Glomerular visceral epithelial cell (primary cell): Measurements from ENCODE around the gene OCA2.

Experiments
- DNase-seq: peaks from one replicate; pipeline ENCODE4 v3.0.0-alpha.2; 2016; ENCODE audit errors: extremely low spot score

Gene OCA2

DNA sequence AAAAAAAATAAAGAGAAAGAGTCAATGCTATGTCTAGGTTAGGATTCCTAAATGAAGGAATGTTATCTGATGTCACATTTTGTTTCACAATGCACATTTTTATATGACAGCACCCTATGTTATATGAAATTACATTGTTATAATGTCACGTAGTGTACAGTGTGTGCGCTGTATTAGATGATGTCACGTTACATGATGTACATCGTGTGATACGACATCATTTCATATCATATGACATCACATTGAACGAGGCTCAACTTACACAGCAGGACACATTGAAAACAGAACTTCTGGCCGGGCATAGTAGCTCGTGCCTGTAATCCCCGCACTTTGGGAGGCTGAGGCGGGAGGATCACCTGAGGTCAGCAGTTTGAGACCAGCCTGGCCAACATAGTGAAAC is 150.0 kb downstream of the OCA2 start:
- DNase-seq = no peak

DNA sequence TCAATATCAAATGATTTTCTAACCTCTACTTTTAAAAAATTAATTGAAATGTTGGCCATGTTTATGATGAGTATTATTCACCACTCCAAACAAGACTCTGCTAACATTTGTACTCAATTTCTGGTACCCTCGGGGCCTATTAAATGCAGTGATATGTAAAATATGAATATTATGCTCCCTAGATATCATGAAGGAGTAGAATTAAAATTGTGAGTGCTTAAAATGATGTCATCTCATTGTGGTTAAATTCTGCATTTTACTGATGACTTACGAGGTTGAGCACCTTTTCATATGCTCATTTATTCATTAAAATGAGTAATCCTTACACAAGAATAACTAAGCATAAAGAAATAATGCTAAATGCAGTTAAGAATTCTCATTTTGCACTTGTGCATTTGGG is 159.9 kb downstream of the OCA2 start:
- no peak for DNase-seq

DNA sequence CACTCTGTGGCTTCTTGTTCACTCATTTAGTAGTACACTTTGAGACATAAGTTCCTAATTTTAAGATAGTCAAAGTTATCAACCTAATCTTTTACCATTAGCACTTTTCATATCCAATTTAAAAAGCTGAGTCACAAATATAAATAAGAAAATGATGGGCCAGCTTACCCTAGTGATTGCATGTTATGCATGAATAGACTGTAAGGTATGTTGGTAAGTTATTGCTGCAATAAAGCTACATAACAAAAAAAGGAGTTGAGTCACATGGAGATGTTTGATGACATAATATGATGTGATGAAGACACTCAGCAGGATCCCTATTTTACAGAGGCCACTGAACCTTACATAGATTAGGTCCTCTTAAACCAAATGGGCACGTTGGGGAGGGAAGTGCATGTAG is 161.3 kb downstream of the OCA2 start:
- no peak for DNase-seq

DNA sequence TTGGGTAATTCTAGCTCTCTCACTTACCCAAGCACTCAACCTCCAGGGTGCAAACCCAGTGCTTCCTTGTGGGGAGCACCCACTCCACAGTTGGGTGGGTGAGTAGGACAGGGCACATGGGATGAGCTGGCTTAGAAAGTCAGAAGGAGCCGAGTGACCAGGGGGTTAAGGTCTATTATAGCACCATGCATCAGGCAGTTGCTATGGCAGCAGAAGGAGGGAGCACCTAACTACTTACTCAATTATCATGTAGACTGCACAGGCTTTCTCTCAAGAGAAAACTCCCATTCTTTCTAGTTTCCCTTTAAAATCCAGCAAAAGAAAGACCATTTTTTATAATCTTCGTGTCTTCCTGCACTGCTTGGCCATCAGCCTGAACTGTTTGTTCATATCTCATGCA is 163.0 kb downstream of the OCA2 start:
- DNase-seq = no peak

DNA sequence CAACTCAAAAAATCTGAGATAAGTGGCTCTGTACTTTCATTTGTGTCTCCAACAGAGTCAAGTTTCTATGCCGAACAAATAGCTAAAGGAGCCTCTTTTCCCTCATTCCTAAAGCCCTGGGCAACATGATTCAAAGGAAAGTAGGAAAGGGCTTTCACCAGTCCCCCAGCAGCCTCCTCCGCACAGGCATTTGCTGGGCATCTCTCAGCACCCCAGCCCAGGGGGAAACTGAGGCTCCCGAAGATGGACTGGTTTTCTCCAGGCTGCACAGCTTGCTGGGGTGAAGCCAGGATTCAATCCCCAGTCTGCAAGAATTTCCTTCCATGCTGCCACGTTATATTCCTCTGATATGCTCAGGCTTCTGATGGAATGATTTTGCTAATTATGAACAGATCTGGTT is 163.8 kb downstream of the OCA2 start:
- no peak for DNase-seq

DNA sequence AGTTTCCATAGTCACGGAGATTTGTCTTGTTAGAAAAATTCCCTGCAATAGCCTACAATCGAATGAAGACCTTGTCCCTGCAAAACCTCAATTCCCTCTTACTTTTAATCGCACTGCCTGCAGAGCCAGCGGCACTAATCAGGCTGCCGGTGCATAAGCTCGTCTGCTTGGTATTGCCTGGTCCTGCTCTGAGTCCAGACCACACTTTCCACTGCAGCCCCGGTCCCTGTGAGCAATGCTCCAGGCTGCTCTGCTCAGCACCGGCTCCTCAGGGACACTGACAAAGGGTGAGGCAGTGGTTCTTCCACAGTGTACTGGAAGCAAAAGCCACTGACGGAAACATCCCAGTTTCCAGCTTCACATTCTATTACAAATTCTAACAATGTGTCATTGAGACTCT is 164.3 kb downstream of the OCA2 start:
- DNase-seq = no peak

DNA sequence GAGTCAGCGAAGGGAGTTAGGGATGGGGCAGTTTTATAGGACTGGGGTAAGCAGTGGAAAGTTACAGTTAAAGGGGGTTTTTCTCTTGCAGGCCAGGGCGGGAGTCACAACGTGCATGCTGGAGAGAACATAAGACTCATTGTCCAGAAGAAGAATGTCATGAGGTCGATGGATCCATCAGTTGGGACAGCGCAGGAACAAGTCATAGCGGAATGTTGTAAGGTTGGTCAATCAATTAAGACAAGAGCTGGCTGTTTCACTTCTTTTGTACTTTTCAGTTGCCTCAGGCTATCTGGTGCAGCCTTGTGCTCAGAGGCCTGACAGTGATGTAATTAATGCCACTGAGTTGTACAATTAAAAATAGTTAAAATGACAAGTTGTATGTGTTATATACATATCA is 165.6 kb downstream of the OCA2 start:
- no peak for DNase-seq

DNA sequence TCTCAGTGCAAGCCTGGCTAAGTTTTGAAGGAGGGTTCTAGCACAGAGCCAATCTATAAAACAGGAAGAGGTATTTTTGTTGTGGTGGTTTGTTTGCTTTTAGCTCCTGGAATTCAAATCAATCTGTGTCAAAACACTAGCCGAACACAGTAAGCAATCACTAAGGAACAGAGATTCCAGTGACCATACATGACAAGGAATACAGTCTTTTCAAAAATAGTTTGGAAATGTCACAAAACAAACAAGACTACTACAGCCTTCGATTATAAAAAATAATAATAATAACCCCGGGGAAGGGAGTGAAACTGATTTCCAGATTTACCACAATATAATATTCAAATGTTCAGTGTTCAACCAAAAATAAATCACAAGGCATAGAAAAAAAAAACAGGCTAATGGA is 166.5 kb downstream of the OCA2 start:
- DNase-seq = no peak

DNA sequence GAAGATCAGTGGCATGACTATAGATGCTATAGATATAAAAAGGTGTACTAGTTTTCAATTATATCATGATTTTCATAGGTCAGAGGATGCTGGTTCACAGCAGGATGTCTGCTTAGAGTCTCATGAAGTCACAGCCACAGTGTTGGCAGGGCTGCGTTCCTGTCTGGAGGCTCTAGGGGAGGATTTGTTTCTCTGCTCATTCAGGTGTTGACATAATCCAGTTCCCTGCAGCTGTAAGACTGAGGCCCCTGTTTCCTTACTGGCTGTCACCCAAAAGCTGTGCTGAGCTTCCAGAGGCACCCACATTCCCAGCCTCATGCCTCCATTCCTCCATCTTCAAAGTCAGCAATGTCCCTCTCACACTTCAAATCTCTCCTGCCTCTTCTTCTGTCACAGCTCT is 170.7 kb downstream of the OCA2 start:
- no peak for DNase-seq

DNA sequence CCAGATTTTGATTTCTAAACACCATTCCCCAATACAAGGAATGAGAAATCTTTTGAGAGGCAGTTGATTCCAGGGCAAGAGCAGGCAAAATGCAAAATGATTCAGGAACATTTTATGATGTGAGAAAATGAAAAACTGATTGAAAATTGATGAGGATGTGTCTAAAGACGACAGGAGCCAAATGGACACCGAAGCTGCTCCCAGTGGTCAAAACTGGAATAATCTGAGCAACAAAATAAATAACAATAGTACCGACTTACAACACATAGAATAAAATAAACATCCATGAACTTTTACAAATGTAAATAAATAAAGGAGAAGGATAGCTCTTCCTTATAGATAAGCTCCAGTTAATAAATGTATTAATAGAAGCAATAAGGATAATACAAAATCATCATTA is 186.8 kb downstream of the OCA2 start:
- DNase-seq = no peak

DNA sequence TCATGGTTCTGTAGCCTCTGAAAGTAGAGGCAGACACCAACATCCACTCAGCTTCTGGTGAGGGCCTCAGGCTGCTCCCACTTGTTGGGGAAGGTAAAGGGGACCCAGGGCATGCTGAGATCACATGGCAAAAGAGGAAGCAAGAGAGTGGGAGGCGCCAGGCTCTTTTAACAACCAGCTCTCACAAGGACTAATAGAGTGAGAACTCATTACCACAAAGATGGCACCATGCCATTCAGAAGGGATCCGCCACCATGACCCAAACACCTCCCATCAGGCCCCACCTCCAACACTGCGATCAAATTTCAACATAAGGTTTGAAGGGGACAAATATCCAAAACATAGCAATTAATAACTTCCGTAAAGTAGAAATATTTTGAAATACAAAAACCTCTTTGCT is 192.3 kb downstream of the OCA2 start:
- DNase-seq = no peak

DNA sequence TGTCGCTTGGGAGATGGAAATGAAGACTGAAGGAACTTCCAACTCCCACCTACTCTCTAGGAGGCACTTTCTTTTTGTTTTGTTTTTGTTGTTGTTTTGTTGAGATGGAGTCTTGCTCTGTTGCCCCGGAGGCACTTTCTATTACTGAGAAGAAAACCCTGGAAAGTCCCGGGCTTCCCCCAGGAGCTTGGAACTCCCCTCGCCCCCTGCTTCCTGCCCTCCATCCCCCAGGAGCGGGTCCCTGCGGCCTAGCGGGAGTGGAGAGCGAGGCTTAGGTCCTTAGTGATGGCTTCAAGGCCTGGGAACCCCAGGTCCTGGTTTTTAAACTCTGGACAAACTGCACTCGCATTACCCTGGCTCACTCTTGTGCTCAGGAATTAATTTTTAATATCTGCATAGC is 195.7 kb downstream of the OCA2 start:
- no peak for DNase-seq

DNA sequence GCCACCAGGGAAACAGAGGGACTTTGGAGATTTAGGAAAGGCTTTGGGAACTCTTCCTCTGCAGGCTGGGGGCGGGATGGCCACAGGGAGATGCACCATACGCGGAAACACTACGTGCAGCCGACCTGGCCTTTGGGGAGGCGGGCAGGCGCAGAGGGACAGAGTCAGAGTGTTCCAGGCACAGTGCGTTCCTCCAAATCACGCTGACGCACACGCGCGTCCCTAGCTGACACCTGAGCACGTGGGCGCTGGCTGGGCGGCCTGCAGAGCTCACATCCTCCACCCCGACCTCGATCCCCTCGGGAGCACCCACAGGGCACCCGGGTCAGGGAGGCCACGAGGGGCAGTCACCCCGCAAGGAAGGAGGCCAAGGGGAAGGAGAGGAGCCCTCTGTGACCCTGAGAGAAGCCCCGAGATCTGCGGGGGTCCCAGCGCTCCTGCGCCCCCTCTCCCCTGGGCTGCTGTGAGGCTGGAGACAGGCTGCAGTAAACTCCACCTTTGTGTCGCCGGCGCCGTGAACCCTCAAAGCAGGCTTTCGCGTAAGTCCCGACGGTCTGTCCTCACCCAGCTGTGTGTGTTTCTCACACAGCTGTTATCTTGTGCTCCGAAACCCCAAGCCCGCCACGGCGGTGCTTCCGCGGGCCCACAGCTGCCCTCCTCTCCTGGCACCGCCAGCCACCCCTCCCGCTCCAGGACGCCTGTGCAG is 196.3 kb downstream of the OCA2 start:
- DNase-seq = no peak

DNA sequence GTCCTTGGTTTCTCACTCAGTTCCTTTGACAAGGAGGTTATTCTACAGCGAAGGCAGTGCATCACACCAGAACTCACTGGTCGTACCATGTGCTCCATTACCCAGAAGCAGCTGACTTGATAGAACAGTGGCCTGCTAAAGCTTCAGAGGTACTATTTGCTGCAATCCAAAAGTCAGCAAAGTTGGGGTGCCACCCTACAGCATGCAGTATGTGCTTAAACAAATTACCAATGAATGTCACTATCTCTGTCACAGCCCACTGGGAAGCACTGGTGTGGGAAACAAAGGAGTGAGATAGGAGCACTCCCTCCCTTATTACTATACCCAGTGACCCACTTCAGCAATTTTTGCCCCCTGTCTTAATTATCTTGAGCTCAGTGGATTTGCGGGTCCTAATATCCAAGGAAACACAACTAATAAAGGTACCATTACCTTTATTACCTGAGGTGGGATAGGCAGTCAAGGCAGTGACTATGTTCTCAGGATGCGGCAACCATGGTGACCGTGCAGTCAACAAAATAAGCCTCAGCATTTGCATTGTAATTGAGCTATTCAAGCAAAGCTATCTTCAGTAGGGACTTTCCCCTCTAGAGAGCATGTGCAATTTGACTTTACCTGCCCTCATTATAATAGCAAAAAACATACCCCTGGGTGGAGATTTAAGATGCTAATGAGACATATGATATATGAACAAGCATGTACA is 199.4 kb downstream of the OCA2 start:
- DNase-seq = no peak

DNA sequence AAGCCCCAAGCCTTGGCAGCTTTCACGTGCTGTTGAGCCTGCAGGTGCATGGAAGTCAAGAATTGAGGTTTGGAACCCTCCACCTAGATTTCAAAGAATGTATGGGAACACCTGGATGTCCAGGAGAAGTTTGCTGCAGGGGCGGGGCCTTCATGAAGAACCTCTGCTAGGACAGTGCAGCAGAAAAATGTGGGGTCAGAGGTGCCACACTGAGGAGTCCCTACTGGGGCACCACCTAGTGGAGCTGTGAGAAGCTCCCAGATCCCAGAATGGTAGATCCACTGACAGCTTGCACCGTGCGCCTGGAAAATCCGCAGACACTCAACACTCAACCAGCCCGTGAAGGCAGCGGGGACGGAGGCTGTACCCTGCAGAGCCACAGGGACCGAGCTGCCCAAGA is 201.6 kb downstream of the OCA2 start:
- DNase-seq = no peak

DNA sequence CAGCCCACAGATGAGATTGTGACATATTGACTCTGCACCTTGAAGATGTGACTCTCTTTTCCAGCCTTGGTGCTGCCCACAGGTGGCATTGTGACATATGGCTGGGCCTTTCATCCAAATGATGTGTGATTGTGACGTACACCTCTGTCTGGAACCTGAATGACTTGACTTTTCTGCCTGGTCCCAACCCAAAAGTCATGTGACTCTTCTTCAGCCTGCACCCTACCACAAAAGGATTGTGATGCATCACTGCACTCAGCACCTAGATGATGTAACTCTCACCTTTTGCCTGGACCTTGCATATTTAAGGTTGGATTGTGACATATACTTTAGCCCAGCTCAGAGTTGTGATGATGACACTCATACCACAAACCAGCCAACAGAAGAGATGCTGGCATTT is 204.5 kb downstream of the OCA2 start:
- no peak for DNase-seq

DNA sequence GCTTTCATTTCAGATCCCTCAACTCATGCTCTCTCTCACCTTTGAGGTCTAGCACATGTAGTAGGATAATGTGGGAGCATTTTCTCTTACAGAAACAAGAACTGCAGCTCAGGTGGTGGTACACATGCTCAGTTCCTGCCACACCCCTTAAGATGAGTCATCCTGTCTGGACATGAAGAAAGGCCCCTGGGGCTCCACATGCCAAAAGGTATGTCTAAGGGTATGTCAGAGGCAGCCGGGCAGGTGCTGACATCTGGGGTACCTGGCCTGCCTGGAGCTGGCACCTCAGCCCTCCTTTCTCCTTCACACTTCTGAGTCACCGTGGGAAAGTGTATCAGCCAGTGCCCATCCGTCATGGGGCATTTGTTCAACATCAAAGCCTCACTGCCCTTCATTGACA is 209.9 kb downstream of the OCA2 start:
- DNase-seq = no peak

DNA sequence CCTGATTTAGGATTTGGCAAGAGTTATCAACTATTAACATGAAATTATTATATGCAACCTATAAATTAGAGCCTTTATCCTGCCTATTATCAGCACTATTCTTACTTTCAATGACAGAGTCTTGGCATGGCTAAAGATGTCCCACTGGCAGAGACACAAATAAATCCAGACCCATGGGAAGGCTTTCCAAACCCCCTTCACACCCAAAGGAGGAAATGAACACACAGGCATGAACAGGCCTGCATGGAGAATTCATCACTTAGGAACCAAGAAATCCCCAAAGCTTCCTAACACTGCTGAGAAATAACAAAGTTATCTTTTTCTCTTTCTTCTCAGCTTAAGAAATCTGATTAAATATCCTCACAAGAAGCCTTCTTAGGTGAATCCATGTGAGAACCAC is 213.9 kb downstream of the OCA2 start:
- no peak for DNase-seq

DNA sequence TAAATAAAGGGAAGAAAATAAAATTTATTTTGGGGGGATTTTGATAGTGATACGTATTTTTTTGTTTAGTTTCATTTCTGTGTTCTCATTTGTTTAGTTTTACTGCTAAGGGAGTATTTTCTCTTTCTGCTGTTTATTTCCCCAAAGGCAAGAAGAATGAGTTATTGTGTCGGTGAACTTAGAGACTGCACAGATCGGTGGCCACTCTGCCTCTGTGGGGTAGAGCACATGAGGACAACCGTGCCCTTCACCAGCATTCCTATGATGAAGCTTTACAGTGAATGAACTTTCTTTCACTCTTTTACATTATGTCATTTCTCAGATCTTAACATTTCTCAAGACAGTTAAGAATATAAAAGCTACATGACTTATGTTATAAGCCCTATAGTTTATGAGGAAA is 214.4 kb downstream of the OCA2 start:
- DNase-seq = no peak

DNA sequence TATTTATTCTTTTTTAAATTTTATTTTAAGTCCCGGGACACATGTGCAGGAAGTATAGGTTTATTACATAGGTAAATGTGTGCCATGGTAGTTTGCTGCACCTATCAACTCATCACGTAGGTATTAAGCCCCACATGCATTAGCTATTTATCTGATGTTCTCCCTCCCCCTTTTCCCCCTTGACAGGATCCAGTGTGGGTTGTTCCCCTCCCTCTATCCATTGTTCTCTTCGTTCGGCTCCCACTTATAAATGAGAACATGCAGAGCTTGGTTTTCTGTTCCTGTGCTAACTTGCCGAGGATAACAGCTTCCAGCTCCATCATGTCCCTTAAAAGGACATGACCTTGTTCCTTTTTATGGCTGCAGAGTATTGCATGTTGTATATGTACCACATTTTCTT is 220.3 kb downstream of the OCA2 start:
- no peak for DNase-seq

DNA sequence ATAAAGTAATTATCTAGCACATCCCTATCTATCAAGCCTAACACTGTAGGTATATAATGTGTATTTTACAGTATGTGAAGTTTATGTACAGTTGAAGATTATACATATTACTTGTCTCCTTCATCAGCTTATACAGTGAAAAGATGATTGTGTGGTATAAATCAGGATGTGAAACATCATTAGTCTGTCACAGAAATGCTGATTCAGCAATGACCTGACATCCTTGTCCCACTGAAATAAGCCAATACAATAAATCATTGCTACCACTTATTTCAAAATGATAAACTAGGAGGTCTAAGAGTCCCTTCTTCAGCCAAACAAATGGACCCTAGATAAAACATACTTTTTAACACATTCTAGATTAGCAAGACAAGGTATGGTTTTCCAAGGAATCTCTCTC is 225.3 kb downstream of the OCA2 start:
- DNase-seq = no peak

DNA sequence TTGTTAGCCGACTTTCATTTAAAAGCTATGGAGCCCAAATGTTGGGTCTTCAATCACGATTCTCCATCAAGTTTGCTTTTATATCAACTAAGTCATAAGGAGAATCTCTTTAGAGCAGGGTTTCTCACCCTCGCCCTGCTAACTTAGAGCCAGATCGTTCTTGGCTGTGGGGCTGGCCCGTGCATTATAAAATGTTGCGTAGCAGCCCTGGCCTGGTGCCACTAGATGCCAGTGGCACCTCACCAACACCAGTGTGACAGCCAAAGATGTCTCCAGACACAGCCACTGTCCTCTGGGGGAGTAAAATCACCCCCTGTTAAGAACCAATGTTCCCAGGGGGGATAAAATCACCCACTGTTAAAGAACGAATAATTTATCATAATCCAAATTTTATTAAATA is 226.1 kb downstream of the OCA2 start:
- DNase-seq = no peak

DNA sequence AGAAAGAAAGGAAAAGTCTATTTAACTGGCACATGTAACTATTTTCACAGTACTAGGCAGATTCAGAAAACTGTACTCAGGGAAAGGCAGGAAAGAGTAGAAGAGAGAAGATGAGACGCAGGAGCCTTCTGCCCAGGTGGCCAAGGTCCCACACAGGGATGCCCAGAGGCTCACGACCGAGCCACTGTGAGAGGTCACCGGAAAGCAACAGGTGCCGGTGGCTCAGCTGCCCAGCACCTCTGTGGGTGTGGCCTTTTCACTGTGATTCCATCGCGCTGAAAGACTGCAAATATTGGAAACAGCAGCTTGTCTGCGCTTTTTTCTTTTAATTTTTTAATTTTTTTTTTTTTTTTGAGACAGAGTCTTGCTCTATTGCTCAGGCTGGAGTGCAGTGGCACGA is 226.8 kb downstream of the OCA2 start:
- no peak for DNase-seq

DNA sequence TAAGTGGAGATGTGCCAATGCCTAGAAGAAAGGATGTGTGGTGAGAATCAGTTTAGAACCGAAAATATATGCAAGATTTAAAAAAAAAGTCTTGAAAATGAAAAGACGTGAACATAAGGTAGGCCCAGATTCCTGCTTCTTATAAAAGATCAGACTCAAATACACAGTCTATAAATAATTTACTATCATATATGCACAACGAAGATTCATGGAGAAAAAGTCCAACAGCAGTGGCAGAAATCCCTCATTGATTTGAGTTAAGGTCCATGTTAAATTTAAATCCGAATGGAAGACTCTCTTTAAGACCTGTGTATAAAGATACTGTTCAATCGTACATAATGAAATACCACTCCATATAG is 227.2 kb downstream of the OCA2 start:
- no peak for DNase-seq
